Measurements from ENCODE around the gene TPCN1. TPM values are rescaled to one million over a fixed set of nuclear protein-coding genes. Genes with fewer than 3 reads are reported as not detected.
"Not testable (repeated sequence)": the region's sequence is repeated elsewhere in the genome, so short reads cannot be mapped to it uniquely, and the experiment has no call there.

TPCN1 gene
- total RNA-seq, 1 donor: 16.4 TPM

- no peak for DNase-seq (ENCODE audit: low read depth in 2 of 3, low spot score in 2 of 3)
These were observed 24.7 kb upstream of the TPCN1 start for GRCh38 chr12:113196582-113196981.

DNA sequence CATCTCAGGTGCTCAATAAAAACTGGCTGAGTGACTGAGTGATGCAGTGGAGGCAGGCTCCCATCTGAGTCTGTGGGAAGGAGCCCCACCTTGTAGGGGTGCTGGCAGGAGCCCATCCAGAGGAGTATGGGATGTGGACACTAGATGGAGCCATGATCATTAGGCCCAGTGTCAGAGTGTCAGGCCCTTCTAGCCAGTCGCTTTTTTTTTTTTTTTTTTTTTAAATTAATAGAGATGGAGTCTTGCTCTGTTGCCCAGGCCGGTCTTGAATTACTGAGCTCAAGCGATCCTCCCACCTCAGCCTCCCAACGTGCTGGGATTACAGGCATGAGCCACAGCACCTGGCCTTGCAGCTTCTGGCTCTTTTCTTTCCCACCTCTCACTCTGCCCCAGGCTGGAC is 24.3 kb upstream of the TPCN1 start:
- DNase-seq (ENCODE audit: low read depth in 2 of 3, low spot score in 2 of 3): peak in 2 of 3 donors; percentile 80 to 89

GRCh38 chr12:113197518-113198077 is 23.7 kb upstream of the TPCN1 start:
- no peak for DNase-seq (ENCODE audit: low read depth in 2 of 3, low spot score in 2 of 3)

DNA sequence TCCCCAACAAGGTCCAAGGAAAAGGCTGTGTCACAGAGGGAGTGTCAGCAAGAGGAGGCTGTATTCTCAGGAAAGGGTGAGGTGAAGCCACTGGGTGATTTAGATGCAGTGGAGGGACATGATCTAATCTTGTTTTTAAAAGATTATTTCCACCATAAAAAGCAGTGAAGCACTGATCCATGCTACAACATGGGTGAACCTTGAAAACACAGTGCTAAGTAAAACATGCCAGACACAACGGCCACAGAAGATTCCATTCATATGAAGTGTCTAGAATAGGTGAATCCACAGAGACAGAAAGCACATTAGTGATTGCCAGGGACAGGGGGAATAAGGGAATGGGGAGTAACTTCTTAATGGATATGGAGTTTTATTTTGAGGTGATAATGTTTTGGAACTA is 23.0 kb upstream of the TPCN1 start:
- DNase-seq (ENCODE audit: low read depth in 2 of 3, low spot score in 2 of 3): no peak

DNA sequence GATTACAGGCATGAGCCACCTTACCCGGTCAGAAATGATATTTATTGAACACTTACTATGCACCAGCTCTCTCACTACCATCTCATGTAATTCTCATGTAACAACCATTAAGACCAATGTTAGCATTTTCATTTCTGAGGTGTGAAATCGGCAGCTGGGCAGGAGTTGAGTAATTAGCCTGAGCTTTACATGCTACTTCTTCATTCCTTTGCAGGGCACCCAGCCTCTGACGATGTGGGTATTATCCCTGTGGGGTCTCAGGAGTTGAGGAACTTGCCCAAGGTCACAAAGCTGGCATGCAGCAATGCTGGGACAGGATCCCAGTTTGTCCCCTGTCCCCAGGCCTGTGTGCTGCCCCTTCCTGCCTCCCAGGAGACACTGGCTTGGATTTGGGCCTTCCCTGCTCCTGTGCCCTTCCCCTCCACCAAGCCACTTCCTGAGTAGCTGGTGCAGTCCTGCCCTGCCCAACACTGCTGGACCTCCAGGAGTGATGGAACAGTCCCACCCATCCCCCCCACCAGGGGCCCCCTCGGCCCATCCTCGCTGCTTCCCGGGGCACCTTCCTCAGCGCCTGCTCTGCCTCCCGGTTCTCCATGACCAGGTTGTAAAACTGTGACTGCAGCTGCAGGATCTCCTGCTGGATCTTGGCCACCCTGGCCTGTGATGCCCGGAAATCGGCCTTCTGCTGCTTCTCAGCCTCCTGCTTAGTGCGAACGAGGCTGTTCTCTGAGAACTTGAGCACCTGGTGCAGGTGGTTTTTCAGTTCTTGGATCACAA is 21.1 kb upstream of the TPCN1 start:
- DNase-seq (ENCODE audit: low read depth in 2 of 3, low spot score in 2 of 3): no peak

- DNase-seq (ENCODE audit: low read depth in 2 of 3, low spot score in 2 of 3): no peak
These were observed 19.8 kb upstream of the TPCN1 start for GRCh38 chr12:113201187-113202177.

DNA sequence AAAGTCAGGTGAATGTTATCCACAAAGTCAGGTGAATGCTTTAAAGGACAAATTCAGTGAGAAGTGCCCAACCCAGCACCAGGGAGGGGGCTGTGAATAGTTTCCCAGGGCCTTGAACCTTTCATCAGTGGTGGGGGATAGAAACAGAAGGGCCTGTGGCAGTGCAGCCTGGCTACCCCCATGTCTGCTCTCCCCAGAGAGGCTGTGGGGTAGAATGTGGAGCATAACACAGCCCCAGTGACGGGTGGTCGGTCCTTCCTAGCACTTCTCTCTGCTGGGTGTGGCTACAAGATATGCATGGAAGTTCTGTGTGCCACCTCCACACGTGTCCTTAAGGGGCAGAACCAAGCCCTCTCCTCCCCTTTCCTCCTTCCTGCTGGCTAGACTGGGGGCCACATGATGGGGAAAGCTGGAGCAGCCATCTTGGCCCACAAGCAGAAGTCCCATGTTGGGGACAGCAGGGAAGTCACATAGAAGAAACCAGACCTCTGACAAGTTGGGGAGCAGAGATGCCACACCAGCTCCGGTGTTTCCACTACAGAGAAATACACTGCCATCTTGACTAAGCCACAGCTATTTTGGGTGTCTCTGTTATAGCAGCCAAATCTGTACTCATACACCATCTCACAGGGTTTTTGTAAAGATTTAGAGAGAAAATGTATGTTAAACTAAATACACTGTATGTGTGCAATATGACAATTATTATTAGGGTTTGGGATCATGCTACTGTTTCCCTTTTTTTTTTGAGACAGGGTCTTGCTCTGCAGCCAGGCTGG is 18.8 kb upstream of the TPCN1 start:
- DNase-seq (ENCODE audit: low read depth in 2 of 3, low spot score in 2 of 3): no peak

DNA sequence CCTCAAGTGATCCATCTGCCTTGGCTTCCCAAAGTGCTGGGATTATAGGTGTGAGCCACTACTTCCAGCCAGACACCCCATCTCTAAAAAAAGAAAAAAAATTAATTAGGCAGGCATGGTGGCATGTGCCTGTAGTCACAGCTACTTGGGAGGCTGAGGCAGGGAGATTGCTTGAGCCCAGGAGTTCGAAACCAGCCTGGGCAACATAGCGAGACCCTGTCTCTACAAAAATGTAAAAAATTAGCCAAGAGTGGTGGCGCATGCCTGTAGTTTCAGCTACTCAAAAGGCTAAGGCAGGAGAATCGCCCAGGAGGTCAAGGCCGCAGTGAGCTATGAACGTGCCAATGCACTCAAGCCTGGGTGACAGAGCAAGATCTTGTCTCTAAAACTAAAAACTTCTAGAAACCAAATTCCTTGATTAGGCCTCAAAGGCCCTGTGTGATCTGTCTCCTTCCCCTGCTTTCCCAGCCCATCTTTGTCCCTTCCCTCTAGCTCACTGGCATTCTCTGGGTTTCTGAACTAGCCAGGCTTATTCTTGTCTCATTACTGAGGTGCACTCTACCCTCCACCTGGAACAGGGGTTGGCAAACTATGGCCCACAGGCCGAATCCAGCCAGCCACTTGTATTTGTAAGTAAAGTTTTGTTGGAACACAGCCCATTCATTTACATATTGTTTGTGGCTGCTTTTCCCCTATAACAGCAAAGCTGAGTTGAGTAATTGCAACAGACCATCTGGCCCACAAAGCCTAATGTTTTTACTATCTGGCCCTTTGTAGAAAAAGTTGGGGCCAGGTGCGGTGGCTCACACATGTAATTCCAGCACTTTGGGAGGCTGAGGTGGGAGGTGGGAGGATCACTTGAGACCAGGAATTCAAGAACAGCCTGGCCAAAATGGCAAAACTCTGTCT is 17.2 kb upstream of the TPCN1 start:
- no peak for DNase-seq (ENCODE audit: low read depth in 2 of 3, low spot score in 2 of 3)

DNA sequence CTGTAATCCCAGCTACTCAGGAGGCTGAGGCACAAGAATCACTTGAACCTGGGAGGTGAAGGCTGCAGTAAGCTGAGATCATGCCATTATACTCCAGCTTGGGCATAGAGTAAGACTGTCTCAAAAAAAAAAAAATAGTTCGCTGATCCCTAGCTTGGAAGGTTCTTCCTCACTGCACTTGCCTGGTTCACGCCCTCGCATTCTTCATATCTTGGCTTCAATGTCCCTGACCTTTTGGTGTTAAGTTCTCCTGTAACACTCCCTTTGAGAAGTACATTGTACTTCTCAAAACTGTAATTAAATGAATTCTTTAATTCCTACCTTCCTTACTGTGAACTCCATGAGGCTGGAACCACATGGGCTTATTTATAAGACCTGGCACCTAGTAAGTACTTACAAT is 16.5 kb upstream of the TPCN1 start:
- no peak for DNase-seq (ENCODE audit: low read depth in 2 of 3, low spot score in 2 of 3)

- not testable (repeated sequence) for DNase-seq (ENCODE audit: low read depth in 2 of 3, low spot score in 2 of 3)
These were observed 14.5 kb upstream of the TPCN1 start for GRCh38 chr12:113206802-113207201.

GRCh38 chr12:113207613-113208040 is 13.6 kb upstream of the TPCN1 start:
- peak in 1 of 3 donors; percentile 32 for DNase-seq (ENCODE audit: low read depth in 2 of 3, low spot score in 2 of 3)

DNA sequence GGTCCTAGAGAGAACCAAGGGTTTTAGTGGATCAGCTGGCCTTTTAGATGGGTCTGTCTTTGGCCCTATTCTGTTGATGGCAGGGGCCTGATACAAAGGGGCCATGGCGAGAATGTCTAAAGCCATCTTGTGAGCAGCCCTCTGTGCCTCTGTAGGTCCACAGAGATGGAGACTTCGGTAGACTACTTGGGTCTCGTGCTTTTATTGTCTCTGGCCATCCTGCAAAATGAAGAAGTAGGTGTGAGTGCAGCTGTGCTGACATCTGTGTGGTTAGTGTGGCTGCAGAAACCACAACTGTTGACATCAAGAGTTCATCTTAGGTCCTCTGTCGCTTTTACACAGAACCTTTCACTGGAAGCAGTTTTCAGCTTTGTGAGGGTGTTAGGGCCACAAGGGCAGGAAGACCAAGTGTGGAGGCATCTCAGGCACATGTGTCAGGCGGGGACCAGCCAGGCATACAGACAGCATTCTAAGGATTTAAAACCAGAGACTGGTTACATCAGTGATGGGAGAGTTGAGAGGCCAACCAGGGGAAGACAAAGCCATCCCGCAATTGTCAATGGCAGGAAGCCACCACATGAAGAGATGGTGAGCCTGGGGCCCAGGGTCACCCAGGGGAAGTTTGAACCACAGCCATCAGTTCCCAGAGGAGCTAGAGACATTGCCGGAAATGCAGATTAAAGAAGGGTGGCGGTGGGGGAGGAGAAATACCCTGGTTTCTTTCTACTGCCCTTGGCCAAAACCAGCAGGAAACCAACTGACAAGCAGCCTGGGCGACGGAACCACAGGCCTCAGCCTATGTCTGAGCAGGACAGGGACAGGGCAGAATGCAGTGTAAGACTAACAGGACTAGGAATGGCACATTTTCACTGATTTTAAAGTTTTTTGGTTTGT is 13.0 kb upstream of the TPCN1 start:
- DNase-seq (ENCODE audit: low read depth in 2 of 3, low spot score in 2 of 3): peak; percentile 48 to 92 (median 91)

DNA sequence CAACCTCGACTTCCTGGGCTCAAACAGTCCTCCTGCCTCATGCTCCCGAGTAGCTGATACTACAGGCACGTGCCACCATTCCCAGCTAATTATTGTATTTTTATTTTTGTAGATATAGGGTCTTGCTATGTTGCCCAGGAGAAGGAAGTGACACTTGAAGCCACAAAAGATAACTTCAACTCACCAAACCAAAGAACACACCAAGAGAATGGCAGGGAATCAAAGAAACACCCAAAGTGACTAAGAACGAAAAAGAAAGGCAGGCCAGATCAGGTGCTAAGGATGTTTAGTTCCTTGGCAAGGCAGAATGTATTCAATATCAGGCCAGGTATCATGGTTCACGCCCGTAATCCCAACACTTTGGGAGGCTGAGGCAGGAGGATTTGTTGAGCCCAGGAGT is 10.1 kb upstream of the TPCN1 start:
- no peak for DNase-seq (ENCODE audit: low read depth in 2 of 3, low spot score in 2 of 3)

DNA sequence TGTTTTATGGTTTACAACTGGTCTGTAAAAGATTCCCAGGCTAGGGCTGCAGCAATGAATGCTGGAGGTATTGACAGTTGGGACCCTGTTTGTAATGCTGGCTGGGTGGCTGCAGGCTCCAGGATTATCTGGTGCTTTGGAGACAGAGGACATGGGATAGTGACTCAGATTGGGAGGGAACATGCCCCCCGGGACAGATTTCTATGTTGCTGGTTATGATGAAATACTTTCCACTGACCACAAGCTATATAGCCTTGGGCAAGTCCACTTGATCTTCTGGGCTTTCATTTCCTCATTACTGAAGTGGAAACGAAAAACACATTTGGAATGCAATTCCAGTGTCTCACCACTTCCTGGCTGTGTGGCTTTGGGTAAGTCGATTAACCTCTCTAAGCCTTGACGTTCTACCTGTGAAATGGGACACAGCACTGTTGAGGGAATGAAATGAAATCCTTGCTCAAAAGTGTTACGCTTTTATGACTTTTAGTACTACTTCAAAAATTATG is 6.3 kb upstream of the TPCN1 start:
- DNase-seq (ENCODE audit: low read depth in 2 of 3, low spot score in 2 of 3): peak in 1 of 3 donors; percentile 28

DNA sequence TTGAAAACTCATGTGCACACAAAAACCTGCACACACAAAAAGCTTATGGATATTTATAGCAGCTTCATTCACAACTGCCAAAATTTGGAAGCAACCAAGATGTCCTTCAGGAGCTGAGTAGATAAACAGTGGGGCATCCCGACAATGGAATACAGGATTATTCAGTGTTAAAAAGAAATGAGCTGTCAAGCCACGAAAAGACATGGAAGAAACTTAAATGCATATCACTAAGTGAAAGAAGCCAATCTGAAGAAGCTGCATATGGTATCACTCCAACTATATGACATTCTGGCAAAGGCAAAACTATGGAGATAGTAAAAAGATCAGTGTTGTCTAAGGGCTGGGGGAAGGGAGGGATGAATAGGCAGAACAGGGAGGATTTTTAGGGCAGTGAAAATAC is 5.2 kb upstream of the TPCN1 start:
- DNase-seq (ENCODE audit: low read depth in 2 of 3, low spot score in 2 of 3): no peak

DNA sequence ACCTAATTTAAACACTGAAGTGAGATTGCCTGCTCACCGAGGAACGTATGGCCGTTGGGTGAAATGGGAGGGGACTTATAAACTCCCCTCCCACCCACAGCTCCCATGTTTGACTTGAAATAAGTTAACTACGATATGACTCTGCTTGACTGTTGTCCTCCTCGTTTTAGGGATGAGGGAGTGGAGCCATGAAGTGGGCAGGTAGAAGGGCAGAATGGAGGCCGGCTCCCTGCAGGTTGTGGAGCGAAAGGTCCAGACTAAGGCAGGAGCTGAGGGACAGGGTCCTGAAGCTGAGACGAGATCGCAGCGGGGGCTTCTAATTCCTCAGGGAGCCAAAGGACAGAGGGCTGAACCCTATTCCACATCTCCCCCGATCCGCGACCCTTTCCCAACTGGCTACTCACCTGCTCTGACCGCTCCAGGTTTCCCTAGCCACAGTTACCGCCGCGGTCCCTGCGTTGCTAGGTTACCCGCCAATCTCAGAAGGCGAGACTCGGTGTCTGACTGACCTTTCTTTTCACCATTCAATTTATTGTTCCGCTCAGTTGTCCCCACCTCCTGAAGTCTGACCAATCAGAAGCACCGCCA is 577 bp upstream of the TPCN1 start:
- DNase-seq (ENCODE audit: low read depth in 2 of 3, low spot score in 2 of 3): peak in 1 of 3 donors; percentile 41

GRCh38 chr12:113221997-113222729 is 899 bp downstream of the TPCN1 start:
- no peak for DNase-seq (ENCODE audit: low read depth in 2 of 3, low spot score in 2 of 3)
